VCaP (cell line): ENCODE results near the gene ZSWIM6.
A peak's percentile ranks its signal among the peaks of the same experiment; 100 is the strongest.

Experiments used
- H3K27ac ChIP-seq: fragments of 450-650 bp; 2 replicates; pipeline ENCODE4 v1.5.1; 2017
- TF ChIP-seq, protein P1 (sequence below): fragments of 450-650 bp; conservative IDR thresholded peaks from 2 replicates; pipeline ENCODE4 v1.5.1; 2017; ENCODE audit warnings: mild to moderate bottlenecking, moderate library complexity

The ZSWIM6 gene

DNA sequence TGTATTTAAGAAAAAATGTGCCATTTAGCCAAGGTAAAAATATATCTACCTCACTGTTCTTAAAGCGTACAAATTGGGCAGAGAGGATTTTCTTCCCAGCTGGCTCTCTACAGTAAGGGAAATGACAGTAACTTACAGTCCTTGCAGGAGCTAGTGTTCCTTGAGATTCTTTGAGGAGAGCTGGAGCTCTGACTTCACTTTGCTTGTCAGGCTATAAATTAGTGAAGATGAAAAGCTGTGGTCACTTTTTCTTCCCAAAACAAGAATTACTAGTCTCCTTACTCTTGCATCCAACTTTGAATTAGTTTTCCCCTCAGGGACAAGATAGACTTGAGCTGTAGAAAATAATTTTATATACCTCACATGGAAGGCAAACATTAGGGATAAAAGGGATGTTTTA is 129.9 kb downstream of the ZSWIM6 start:
- TF ChIP-seq, protein P1, sequence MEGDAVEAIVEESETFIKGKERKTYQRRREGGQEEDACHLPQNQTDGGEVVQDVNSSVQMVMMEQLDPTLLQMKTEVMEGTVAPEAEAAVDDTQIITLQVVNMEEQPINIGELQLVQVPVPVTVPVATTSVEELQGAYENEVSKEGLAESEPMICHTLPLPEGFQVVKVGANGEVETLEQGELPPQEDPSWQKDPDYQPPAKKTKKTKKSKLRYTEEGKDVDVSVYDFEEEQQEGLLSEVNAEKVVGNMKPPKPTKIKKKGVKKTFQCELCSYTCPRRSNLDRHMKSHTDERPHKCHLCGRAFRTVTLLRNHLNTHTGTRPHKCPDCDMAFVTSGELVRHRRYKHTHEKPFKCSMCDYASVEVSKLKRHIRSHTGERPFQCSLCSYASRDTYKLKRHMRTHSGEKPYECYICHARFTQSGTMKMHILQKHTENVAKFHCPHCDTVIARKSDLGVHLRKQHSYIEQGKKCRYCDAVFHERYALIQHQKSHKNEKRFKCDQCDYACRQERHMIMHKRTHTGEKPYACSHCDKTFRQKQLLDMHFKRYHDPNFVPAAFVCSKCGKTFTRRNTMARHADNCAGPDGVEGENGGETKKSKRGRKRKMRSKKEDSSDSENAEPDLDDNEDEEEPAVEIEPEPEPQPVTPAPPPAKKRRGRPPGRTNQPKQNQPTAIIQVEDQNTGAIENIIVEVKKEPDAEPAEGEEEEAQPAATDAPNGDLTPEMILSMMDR: no peak
- H3K27ac ChIP-seq: no peak overlapping the region

GRCh38 chr5:61463596-61463995 is 131.5 kb downstream of the ZSWIM6 start:
- H3K27ac ChIP-seq: no peak overlapping the region
- TF ChIP-seq, protein P1: no peak

- TF ChIP-seq, protein P1: no peak
Measured at GRCh38 chr5:61464512-61464911, 132.5 kb downstream of the ZSWIM6 start.

GRCh38 chr5:61465066-61465465 is 133.0 kb downstream of the ZSWIM6 start:
- TF ChIP-seq, protein P1: no peak
- H3K27ac ChIP-seq: no peak overlapping the region; the same call in 1 of the 2 replicates

More at GRCh38 chr5:61464512-61464911, 132.5 kb downstream of the ZSWIM6 start:
- no peak overlapping the region; the same call in 1 of the 2 replicates for H3K27ac ChIP-seq

GRCh38 chr5:61465496-61465895 is 133.4 kb downstream of the ZSWIM6 start:
- TF ChIP-seq, protein P1: no peak
- H3K27ac ChIP-seq: no peak overlapping the region

- TF ChIP-seq, protein P1: no peak
- H3K27ac ChIP-seq: no peak overlapping the region
Measured at GRCh38 chr5:61466017-61466416, 134.0 kb downstream of the ZSWIM6 start.

DNA sequence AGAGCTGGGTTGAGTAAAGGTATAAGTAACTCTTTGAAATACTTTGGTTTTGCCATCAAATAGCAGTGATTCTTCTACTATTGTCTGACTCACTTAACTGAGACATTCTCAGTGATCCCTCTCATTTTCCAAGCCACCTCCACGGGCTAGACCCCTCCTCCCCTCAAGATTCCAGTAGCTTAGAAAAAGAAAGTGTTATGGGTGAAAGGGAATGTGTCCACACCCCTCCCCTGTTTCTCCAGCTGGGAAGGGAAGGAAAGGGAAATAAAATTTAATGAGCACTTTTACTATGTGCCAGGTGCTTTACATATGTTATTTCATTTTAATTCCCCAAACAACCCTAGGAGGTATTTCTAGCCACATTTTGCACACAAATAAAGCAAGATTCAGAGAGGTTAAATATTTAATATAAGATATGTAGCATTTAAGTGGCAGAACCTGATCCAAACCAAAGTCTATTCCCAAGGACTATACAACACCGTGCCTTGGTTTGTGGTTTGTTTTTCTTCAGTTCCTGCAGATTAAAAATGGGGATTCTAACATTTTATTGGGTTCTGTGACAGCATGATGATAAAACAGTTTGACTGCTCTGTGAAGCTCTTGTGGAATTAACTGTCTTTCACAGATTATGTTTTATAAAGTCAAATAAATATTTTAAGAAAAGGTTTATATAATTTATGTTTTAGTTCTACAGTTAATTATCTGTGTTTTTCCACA is 135.9 kb downstream of the ZSWIM6 start:
- peak overlapping the region; percentile 54 for H3K27ac ChIP-seq
- TF ChIP-seq, protein P1: no peak
